Measurements from ENCODE around the gene ADAMTS7.
"Not testable (repeated sequence)": the region's sequence is repeated elsewhere in the genome, so short reads cannot be mapped to it uniquely, and the experiment has no call there.

Gene ADAMTS7

DNA sequence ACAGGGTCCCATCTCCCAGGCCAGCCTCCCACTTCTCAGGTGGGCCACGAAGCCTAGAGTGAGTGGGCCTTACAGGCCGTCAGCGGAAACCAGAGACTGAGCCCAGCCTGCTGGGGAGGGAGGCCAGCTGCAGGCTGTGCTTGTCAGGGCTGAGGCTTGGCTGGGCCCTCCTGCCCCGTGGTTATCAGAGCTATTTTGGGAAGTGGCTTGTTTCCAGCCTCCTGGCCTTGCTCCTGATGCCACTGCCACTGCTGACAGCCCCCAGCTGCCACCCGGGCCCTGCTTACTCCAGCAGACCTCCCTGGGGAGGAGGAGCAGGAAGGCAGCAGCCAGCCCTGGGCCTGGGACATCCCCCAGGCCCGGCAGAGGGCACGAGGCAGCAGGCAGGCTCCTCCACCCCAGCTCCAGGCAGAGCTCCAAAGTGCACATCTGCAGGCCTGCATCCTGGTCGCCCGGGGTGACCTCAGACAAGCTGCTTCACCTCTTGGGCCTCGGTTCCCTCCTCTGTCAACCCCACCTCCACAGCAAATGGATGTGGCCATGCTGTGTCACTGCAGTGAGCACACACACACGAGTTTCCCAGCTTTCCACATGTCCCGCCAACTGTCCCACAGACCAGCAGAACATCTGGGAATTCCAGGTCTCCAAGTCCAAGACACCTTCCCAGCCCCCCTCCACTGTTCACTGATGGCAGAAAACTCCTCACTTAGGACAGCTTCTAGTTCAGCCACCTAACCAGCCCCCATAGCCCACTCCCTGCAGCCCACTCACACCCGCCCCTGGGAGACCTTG, 51.0 kb downstream of the ADAMTS7 start:
- in situ Hi-C loops (cut with HindIII; ENCODE audit: low pct_ligation_motif_present, low pct_unique_long_range_greater_than_20kb, low sequenced_read_pairs); DNase-seq: not testable (repeated sequence)

DNA sequence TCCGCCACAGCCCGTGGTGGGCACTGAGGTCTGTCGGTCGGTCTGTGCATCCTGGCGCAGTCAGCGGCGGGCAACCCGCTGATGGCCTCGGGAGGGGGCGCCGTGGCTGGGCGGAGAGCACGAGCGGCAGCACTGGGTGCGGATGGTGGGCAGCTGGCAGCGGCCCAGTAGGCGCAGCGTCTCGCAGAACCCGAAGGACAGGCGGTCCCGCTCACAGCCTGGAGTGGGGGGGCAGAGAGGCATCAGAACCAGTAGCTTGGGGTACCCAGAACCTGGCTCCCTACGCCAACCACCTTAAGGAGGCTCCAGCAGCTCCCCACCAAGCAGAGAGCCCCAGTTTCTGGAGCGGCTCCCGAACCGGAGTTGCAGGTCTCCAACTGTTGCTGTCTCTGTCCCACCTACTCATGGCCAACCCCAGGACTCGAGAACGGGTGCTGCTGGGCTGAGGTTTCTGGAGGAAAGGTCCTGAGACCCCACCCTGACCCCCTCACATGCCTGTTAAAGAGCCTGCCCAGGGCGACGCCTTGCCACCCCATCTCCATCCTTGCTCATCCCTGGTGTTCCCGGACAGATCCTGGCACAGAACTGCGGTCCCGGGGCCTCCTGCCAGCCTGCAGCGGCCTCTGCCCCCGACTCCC, 51.8 kb downstream of the ADAMTS7 start:
- DNase-seq; in situ Hi-C loops (cut with HindIII; ENCODE audit: low pct_ligation_motif_present, low pct_unique_long_range_greater_than_20kb, low sequenced_read_pairs): not testable (repeated sequence)

DNA sequence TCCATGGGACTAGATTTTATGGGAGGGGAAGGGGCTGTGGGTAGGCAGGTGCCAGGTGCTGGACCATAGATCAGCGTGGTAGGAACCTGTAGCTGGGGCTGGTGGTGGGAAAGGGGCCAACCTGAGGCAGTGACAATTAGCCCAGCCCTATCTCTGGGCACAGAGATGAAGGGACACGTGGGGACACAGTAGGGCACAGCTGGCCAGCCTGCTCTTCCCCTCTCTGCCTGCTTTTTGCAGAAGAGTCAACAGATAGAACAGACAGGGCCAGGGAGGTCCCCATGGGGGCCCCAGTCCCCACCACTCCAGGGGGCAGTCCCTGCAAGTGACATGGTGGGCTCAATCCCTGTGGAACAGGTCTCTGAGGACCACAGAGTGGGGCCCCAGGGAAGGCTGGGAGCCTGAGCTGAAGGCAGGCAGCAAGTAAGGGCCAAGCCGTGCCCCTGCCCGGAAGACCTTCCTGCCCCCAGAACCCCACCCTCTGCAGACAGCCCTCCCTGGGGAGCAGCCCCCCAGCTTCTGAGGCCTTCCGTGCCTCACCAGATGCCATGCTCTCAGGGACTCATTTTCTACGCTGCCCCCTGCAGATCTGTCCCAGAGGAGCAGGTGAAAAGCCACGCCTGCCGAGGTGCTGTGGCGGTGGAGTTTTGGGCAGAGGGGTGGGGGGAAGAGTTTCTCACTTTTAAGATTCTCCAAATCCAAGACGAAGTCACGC, 52.6 kb downstream of the ADAMTS7 start:
- DNase-seq; in situ Hi-C loops (cut with HindIII; ENCODE audit: low pct_ligation_motif_present, low pct_unique_long_range_greater_than_20kb, low sequenced_read_pairs): not testable (repeated sequence)

DNA sequence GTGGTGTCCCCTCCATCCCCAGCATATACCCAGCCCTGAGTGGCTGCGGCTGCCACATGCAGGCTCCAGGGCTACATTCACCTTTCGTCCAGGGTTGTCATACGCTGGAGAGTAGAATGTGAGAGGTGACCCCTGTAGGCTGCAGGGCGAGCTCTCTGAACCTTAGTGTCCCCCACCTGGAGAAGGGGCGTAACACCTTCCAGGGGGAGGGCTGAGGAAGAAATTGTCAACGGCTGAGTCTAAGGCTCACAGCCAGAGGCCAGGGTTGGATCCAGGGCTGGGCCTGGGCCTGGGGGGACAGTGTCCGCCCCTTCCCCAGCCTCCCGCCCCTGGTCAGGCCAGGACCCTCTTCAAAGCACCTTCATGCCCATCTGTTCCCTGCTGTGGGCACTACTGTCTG, 53.2 kb downstream of the ADAMTS7 start:
- DNase-seq; in situ Hi-C loops (cut with HindIII; ENCODE audit: low pct_ligation_motif_present, low pct_unique_long_range_greater_than_20kb, low sequenced_read_pairs): not testable (repeated sequence)

DNA sequence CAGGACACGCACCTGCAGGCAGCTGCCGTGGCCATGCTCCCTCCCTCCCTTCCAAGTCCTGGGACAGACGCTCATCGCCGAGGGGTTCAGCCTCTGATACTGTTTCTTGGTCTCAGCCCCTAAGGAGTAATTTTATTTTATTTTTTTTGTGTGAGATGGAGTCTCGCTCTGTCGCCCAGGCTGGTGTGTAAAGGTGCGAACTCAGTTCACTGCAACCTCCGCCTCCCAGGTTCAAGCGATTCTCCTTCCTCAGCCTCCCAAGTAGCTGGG, 53.7 kb downstream of the ADAMTS7 start:
- DNase-seq: no peak
- in situ Hi-C loops (cut with HindIII; ENCODE audit: low pct_ligation_motif_present, low pct_unique_long_range_greater_than_20kb, low sequenced_read_pairs): no loop called here

DNA sequence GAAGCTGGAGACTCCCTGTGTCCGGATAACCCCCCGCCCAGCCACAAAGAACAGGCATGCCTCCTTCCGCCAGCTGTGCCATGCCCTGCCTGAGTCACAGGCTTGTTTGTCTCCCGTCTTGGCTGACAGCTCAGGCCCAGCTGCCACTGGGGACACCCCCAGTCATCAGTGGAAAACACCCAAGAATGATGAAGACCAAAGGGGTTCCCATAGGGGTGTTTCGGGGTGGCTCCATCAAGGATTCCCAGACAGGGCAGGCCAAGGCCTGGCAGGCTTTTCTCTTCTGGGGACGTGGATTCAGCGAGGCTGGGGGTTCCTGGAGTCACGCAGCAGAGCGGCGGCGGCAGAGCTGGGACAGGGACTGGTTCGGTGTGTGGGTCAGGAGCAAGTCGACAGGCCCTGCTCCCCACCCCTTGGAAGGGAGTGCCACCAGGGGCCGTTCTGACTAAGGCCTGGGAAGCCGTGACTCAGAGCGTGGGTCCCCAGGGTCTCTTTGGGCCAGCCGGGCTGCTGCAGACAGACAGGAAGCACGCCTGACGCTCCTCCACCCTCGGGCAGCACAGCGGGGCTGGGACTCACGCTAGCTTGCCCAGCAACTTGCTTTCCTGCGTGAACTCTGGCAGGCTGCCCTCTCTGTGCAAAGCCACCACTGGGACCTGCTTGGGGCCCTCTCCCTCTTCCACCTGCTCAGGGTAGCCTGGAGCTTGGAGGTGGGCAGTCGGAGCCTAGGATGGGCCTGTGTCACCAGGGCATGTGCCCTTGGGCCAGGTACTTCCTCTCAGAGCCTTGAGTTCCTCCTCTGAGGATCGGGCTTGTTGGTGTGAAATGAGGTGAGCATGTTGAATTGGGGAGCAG, 54.3 kb downstream of the ADAMTS7 start:
- in situ Hi-C loops (cut with HindIII; ENCODE audit: low pct_ligation_motif_present, low pct_unique_long_range_greater_than_20kb, low sequenced_read_pairs): not testable (repeated sequence)
- DNase-seq: peak; percentile 78

DNA sequence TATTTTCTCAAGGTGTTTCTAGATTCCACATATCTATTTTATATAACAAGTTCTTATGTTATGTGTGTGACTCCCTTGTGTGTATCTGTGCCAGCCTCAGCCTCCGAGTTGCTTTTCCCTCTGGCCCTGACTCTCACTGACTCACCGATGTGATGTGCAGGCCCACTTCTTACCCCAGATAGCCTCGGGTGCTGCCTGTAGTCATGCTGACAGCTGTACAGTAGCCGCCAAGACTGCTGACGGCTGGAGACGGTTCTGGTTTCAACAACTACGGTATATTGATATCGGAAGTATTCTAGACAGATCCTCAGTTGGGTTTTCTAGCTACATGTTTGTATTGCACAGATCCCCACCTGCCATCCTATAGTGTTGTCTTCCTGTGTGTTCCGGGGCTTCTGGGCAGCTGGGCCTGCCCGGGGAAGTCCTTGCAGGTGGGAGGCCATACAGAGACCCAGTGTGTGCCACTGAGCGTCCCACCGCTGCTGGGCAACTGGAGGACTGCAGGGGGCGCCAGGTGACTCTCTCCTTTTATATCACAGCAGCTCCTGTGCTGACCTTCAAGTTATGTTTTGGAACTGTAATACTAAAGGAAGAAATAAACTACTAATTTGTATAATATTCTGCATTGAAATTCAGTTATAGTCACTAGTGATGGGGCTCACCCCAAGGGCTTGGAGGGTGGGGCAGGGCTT, 55.2 kb downstream of the ADAMTS7 start:
- DNase-seq: peak; percentile 50
- in situ Hi-C loops (cut with HindIII; ENCODE audit: low pct_ligation_motif_present, low pct_unique_long_range_greater_than_20kb, low sequenced_read_pairs): not testable (repeated sequence)

DNA sequence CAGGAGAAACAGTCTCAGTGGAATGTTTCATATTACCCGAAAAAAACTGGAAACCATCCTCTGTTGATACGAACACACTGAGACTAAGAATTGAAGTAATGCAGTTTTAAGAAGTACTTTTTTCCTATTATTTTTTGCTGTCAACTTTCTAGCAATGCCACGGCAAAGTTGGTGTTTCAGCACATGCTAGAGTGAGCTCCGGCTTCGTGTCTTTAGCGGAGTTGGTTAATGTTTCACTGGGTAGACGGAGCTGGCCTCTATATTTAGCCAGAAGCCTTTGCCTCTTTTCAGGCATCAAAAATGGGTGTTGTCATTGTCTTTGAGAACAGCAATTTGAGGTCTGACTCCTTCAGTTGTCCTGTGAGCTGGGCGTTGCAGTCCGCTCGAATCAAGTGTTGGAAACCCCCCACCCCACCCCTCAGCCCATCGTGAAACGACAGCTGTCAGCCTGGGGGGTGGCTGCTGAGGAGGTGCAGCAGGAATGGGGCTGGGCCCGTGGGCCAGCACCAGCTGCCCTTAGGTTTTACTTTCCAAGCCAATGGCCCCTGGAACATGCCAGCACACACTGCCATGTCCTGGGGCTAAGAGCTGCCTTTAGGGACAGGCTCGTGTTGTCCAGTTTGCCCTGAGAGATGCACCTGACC, 56.5 kb downstream of the ADAMTS7 start:
- in situ Hi-C loops (cut with HindIII; ENCODE audit: low pct_ligation_motif_present, low pct_unique_long_range_greater_than_20kb, low sequenced_read_pairs): not testable (repeated sequence)
- peak; percentile 68 for DNase-seq

DNA sequence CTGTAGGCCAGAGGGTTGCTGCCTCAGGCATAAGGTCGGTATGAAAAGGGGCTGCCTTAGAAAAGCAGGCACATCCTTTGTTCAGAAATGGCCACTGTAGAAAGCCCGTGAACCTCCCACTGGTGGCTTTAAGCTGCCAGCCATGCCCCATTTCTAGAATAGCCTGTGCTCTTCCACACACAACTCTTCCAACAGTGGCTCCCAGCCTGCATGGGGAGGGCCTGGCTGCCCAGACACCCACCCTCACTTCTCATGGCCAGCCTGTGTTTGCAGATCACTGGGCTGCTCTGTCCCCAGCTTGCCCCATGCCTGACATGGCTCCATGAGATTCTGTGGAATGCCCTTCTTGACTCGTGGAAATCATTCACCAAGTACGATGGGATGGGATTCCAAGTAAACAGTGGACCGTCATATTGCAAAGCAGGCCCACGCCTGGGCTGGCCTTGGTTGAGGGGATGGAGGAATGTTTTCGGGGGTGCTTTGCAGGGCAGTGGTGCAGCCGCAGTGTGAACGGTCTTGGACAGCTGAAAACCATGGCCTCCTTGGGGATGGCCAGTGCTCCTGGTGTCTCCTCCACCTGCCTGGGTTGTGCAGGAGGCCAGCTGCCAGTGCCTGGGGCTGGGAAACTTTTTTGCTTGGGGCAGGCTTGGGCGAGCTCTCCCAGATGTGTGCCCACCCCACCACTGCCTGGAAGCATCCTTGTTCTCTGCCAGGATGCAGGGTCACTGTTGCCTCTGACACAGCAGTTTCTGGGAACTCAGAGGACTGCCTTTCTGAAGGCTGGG, 57.3 kb downstream of the ADAMTS7 start:
- in situ Hi-C loops (cut with HindIII; ENCODE audit: low pct_ligation_motif_present, low pct_unique_long_range_greater_than_20kb, low sequenced_read_pairs); DNase-seq: not testable (repeated sequence)

DNA sequence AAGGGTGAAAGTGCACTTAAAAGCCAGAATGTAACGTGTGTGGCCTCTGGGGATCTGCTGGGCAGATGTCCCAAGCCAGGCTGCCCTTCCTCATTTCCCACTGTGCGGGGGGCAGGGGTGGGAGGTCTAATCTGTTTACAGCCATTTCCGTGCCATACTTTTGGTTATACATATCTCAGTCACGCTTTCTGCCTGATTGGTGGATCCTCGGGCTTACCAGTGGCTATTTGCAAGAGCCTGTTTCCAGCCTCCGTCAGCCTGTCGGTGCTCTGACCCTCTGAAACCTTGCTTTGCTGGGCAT, 58.0 kb downstream of the ADAMTS7 start:
- DNase-seq; in situ Hi-C loops (cut with HindIII; ENCODE audit: low pct_ligation_motif_present, low pct_unique_long_range_greater_than_20kb, low sequenced_read_pairs): not testable (repeated sequence)

DNA sequence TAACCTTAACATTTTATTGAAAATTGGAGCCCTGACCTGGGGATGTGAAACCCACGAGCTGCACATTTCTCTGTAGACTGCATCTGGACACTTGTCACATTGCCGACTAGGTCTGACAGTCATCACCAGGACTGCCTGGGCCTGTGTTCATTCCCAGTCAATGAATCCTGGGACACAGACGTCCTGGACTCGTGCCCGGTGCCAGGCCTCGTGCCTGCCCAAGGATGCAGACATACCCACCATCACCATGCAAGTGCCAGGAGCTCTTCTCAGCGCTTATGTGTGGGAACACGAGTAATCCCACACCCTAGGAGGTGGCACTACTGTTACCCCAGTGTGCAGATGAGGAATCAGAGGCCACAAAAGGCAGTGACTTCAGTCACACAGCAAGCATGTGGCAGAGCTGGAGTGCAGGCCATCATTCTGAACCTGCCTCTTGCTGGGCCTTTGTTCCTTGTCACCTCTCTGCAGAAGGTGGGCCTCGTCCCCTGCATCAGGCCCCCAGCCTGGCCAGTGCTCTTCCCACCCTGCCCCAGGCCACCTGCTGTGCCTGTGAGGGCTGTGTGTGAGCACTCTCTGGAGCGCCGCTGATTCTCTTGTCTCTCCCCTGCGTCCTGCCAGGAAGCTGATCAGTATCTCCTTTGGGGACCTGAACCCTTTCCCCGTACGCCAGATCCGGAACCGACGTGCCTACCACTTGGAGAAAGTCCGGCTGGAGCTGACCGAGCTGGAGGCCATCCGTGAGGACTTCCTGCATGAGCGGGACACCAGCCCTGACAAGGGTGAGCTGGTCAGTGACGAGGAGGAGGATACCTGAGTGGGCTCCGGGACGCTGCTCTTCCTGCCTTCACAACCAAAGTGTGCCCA, 58.5 kb downstream of the ADAMTS7 start:
- in situ Hi-C loops (cut with HindIII; ENCODE audit: low pct_ligation_motif_present, low pct_unique_long_range_greater_than_20kb, low sequenced_read_pairs): no loop called here
- DNase-seq: no peak

DNA sequence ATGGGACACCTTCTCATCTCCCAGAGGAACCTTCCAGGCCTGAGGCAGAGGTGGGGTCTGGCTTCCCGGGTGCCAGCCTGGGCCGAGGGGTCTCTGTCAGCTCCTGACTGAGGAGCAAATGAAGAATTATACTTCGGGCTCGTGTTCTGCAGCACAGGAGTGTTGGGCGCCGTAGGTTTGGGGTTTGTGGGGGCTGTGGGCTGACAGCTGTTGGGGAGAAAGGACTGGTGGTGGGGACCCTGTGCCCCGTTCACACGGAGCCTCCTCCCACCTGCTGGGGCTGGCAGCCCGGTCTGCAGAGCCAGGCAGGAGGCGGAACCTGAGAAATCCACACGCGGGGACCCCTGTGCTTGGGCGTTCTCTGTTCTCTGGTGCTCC, 59.7 kb downstream of the ADAMTS7 start:
- in situ Hi-C loops (cut with HindIII; ENCODE audit: low pct_ligation_motif_present, low pct_unique_long_range_greater_than_20kb, low sequenced_read_pairs): no loop called here
- no peak for DNase-seq

DNA sequence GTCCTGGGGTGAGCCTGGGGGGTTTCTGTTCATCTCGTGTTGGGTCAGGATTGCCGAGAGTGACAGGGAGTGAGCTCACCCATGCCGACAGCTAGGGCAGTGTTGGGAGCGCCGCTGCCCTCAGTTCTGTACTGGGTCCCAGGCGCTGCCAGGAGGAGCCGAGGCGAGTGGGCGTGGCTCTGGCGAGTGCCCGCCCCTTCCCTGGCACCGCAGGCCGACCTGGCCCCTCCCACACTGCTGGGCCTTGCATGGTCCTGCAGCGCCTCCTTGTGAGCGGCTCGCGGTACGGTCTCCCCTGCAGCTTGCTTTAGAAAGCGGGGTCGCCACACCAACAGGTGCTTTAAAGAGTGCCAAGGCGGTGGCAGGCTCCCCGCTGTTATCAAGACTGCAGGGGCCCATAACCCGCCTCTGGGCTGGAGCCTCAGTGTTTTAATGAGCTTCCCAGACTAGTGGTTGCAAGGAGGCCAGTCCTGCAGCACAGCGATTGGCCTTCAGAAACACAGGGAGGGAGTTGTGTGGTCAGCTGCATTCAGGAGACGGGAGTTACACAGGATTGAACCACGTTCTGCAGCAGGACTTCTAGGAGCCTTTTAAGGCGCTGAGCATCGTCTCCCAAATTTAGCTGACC, 60.2 kb downstream of the ADAMTS7 start:
- in situ Hi-C loops (cut with HindIII; ENCODE audit: low pct_ligation_motif_present, low pct_unique_long_range_greater_than_20kb, low sequenced_read_pairs): not testable (repeated sequence)
- peak; percentile 85 for DNase-seq

DNA sequence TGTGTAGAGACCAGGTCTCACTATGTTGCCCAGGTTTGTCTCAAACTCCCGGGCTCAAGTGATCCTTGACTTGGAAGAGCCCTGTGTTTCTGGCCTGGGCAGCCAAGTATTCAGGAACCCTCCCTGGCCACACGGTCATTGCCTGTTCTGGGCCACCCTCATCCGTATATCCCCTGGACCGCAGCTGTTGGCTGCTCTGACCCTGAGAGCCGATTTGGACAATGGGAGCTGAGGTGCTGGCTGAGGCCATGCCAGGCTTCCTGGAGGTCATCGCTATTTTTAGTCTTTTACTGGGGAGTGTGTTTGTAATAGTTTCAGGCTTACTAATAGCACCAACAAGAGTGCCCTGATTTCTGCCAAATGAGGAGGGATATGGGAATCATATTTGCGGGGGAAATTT, 60.7 kb downstream of the ADAMTS7 start:
- in situ Hi-C loops (cut with HindIII; ENCODE audit: low pct_ligation_motif_present, low pct_unique_long_range_greater_than_20kb, low sequenced_read_pairs): no loop called here

DNA sequence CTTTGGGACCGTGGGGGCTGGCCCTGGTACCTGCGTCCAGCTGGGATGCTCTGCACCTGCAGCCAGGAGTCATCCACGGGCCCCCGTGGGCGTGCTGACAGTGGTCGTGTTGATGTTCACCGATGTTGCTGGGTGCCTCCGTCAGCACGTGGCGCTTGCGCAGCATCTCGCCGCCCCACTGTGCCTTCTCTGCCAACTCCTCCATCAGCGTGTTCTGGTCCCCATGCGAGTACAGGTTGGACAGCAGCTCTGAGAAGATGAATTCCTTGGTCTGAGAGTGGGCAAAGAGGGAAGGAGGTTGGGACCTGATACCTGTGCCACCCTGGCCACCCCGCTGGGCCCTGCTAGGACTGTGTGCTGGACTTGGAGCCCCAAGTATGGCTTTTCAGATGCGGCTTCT, 61.4 kb downstream of the ADAMTS7 start:
- in situ Hi-C loops (cut with HindIII; ENCODE audit: low pct_ligation_motif_present, low pct_unique_long_range_greater_than_20kb, low sequenced_read_pairs): no loop called here
- DNase-seq: no peak

More for the DNA sequence above, 60.7 kb downstream of the ADAMTS7 start:
- DNase-seq: no peak

DNA sequence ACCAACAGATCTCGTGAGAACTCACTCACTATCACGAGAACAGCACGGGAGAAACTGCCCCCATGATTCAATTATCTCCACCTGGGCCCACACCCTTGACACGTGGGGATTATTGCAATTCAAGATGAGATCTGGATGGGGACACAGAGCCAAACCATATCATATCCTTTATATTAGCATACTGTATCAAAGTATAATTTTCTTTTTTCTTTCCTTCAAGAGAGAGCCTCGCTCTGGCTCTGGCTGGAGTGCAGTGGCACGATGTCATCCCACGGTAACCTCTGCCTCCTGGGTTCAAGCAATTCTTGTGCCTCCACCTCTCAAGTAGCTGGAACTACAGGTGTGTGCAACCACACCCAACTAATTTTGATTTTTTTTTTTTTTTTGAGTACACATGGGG, 63.4 kb downstream of the ADAMTS7 start:
- in situ Hi-C loops (cut with HindIII; ENCODE audit: low pct_ligation_motif_present, low pct_unique_long_range_greater_than_20kb, low sequenced_read_pairs): not testable (repeated sequence)

More for the DNA sequence above, 63.4 kb downstream of the ADAMTS7 start:
- DNase-seq: not testable (repeated sequence)
